ENCODE measurements around the gene CHI3L2. TPM values are rescaled to one million over a fixed set of nuclear protein-coding genes. Genes with fewer than 3 reads are reported as not detected.

CHI3L2 gene
- total RNA-seq, 3 donors from 2014 or later (not counting 1 experiment from before 2014, with no cell fraction given) = 13.5 to 21.1 (median 17.0) TPM

- Histone ChIP-seq H3K9me3 (ENCODE audit: control insufficient read depth, insufficient read depth, low read length) (no peaks in the 10 kb centered on the region), H3K36me3 (ENCODE audit: control insufficient read depth, insufficient read depth, low read length) (peaks cover 40% of the 10 kb centered on the region), H3K4me1 (ENCODE audit: control insufficient read depth, insufficient read depth, low read length) (peaks cover 90% of the 10 kb centered on the region), H3K27ac (ENCODE audit: low read length) (peak within 1 kb of the TSS; percentile 87), H3K27me3 (ENCODE audit: control insufficient read depth, insufficient read depth, low read length) (no peaks in the 10 kb centered on the region), H3K4me3 (ENCODE audit: low read length) (peak within 1 kb of the TSS; percentile 68)
- 29% methylated on average over 17 of the region's 17 CpGs for WGBS (ENCODE audit: insufficient coverage)
- no peak for TF ChIP-seq CTCF (IDR thresholded peaks at IDR 0.05)
- Mint-ChIP-seq H3K27ac (peak within 1 kb of the TSS; percentile 91 to 95), H3K36me3 (peaks cover 21% of the 10 kb centered on the region), H3K4me3 (peak within 1 kb of the TSS; percentile 94), H3K27me3 (ENCODE audit: low read depth in 2 of 2) (no peaks in the 10 kb centered on the region), H3K9me3 (no peaks in the 10 kb centered on the region), H3K4me1 (peaks cover 82 to 83% of the 10 kb centered on the region in 2 donors)
- DNase-seq (peak in 1 of 2 donors; percentile 73), ATAC-seq (peak; percentile 27 to 35 (median 30))
- intact Hi-C loops (cut with micrococcal nuclease) = loop anchor here (1.0 to 10.0 kb wide), 5 partner anchors 9 to 555 kb away; partner anchors contain the start of genes CEPT1, DDX20 and DRAM2
These were observed 27.4 kb upstream of the CHI3L2 start, which contains the start of gene DENND2D for GRCh38 chr1:111199881-111200801. Gene DENND2D, minus strand, starts transcription at chr1:111200646. Its CDS starts 187 bp downstream, at chr1:111200459.

GRCh38 chr1:111200802-111201161, 26.7 kb upstream of the CHI3L2 start:
- Mint-ChIP-seq H3K27ac (peak overlapping the region; percentile 91 to 95), H3K9me3 (no peaks in the 10 kb centered on the region), H3K4me1 (peaks cover 82 to 83% of the 10 kb centered on the region in 2 donors), H3K36me3 (peaks cover 17% of the 10 kb centered on the region), H3K27me3 (ENCODE audit: low read depth in 2 of 2) (no peaks in the 10 kb centered on the region), H3K4me3 (peak overlapping the region; percentile 94)
- no peak for TF ChIP-seq CTCF (IDR thresholded peaks at IDR 0.05)
- Histone ChIP-seq H3K27ac (ENCODE audit: low read length) (peak overlapping the region; percentile 87), H3K27me3 (ENCODE audit: control insufficient read depth, insufficient read depth, low read length) (no peaks in the 10 kb centered on the region), H3K4me1 (ENCODE audit: control insufficient read depth, insufficient read depth, low read length) (peaks cover 87% of the 10 kb centered on the region), H3K9me3 (ENCODE audit: control insufficient read depth, insufficient read depth, low read length) (no peaks in the 10 kb centered on the region), H3K36me3 (ENCODE audit: control insufficient read depth, insufficient read depth, low read length) (peaks cover 34% of the 10 kb centered on the region), H3K4me3 (ENCODE audit: low read length) (peak overlapping the region; percentile 68)
- 42% methylated on average over 3 of the region's 3 CpGs for WGBS (ENCODE audit: insufficient coverage)
- intact Hi-C loops (cut with micrococcal nuclease) = loop anchor here (1.0 to 10.0 kb wide), 5 partner anchors 9 to 554 kb away; partner anchors contain the start of genes CEPT1, DDX20 and DRAM2
- ATAC-seq (no peak), DNase-seq (no peak)

GRCh38 chr1:111201275-111202090, 26.0 kb upstream of the CHI3L2 start:
- Mint-ChIP-seq H3K4me1 (peaks cover 82% of the 10 kb centered on the region in 2 donors), H3K4me3 (peak overlapping the region; percentile 94), H3K36me3 (peaks cover 11% of the 10 kb centered on the region), H3K9me3 (no peaks in the 10 kb centered on the region), H3K27ac (peak overlapping the region; percentile 91 to 95), H3K27me3 (ENCODE audit: low read depth in 2 of 2) (no peaks in the 10 kb centered on the region)
- peak overlapping the region; percentile 68 for H3K4me3 ChIP-seq (ENCODE audit: low read length)
- no peaks in the 10 kb centered on the region for H3K9me3 ChIP-seq (ENCODE audit: control insufficient read depth, insufficient read depth, low read length)
- DNase-seq (peak in 1 of 2 donors; percentile 44), ATAC-seq (no peak)
- H3K4me1 ChIP-seq (ENCODE audit: control insufficient read depth, insufficient read depth, low read length) = peaks cover 80% of the 10 kb centered on the region
- no peak for TF ChIP-seq CTCF (IDR thresholded peaks at IDR 0.05)
- H3K36me3 ChIP-seq (ENCODE audit: control insufficient read depth, insufficient read depth, low read length) = peaks cover 27% of the 10 kb centered on the region
- H3K27ac ChIP-seq (ENCODE audit: low read length) = peak overlapping the region; percentile 87
- intact Hi-C loops (cut with micrococcal nuclease) = loop anchor here (2.0 to 10.0 kb wide), 4 partner anchors 15 to 553 kb away; partner anchors contain the start of genes CEPT1, DDX20 and DRAM2
- no peaks in the 10 kb centered on the region for H3K27me3 ChIP-seq (ENCODE audit: control insufficient read depth, insufficient read depth, low read length)
- 43% methylated on average over 5 of the region's 5 CpGs for WGBS (ENCODE audit: insufficient coverage)

All from natural killer cell (primary cell).